Upper lobe of left lung (tissue), 6 donors: ENCODE results near the gene ZW10. TPM values are rescaled to one million over a fixed set of nuclear protein-coding genes. Genes with fewer than 3 reads are reported as not detected.
"Not testable (repeated sequence)": the region's sequence is repeated elsewhere in the genome, so short reads cannot be mapped to it uniquely, and the experiment has no call there.

Source experiments
- ATAC-seq, 2 donors: fragments of 200-7000 bp; cut with Tn5 transposase; one replicate each; pipeline ENCODE4 v1.9.1; 2022; ENCODE audit warnings: mild to moderate bottlenecking in 2 of 2, moderate library complexity in 2 of 2; ENCODE audit not compliant: low FRiP score in 2 of 2
- DNase-seq, 2 donors: peaks; one replicate each; pipeline ENCODE4 v3.0.0-alpha.2; 2019 to 2020
- H3K27ac ChIP-seq, 4 donors: fragments of 200-600 bp; sonication (generic); one replicate each; pipeline ENCODE4 v1.5.1; 2016 to 2019
- H3K27me3 ChIP-seq, 4 donors: fragments of 200-600 bp; sonication (generic); one replicate each; pipeline ENCODE4 v1.5.1; 2017 to 2019
- H3K36me3 ChIP-seq, 4 donors: fragments of 200-600 bp; sonication (generic); one replicate each; pipeline ENCODE4 v1.5.1; 2016 to 2019
- H3K4me1 ChIP-seq, 4 donors: fragments of 200-600 bp; sonication (generic); one replicate each; pipeline ENCODE4 v1.5.1; 2018 to 2019
- H3K4me3 ChIP-seq, 4 donors: fragments of 200-600 bp; sonication (generic); one replicate each; pipeline ENCODE4 v1.5.1; 2017 to 2019; ENCODE audit warnings: mild to moderate bottlenecking in 2 of 4, moderate library complexity in 1 of 4
- H3K9me3 ChIP-seq, 4 donors: fragments of 200-600 bp; sonication (generic); one replicate each; pipeline ENCODE4 v1.5.1; 2018 to 2019
- EP300 ChIP-seq, 4 donors: sonication (generic); formaldehyde crosslinking; IDR thresholded peaks; one replicate each; pipeline ENCODE4 v1.5.1; 2017; ENCODE audit warnings: antibody characterized with exemption in 4 of 4, control low read depth in 2 of 4
- POLR2A ChIP-seq, 4 donors: fragments of 450-650 bp; IDR thresholded peaks; one replicate each; pipeline ENCODE4 v1.5.1; 2016 to 2017; ENCODE audit warnings: antibody characterized with exemption in 4 of 4, mild to moderate bottlenecking in 2 of 4
- POLR2AphosphoS5 ChIP-seq, 2 donors: sonication (generic); formaldehyde crosslinking; IDR thresholded peaks; one replicate each; pipeline ENCODE4 v1.5.1; 2017; ENCODE audit warnings: antibody characterized with exemption in 2 of 2
- WGBS, 2 donors: methylation state at CpG; one replicate each; pipeline ENCODE4 v1.1.5; 2017 to 2018; 5-methylcytosine and 5-hydroxymethylcytosine counted together
- total RNA-seq, 6 donors: library from RNA; depleted of rRNA in 4 of 6; stranded (reverse); fragments of >200 nt in 4 of 6; gene quantifications; one replicate each; pipeline versions ENCODE4 v1.1.0 to v1.2.1, GENCODE V29; 2016 to 2021
- TF ChIP-seq, protein P1 (sequence below), 6 experiments: fragments of 450-650 bp in 4 of 6; fragments of 200-600 bp in 2 of 6; sonication (generic) in 2 of 6; IDR thresholded peaks; one replicate each; pipeline ENCODE4 v1.5.1; 2016 to 2019; ENCODE audit warnings: antibody characterized with exemption in 6 of 6
- donor health status: DM: no; HTN: no; CAD: no; lungs with moderate emphysema.
- donor health status: DM: no; HTN: yes; CAD: no; lungs with severe emphysema.

The ZW10 gene
- total RNA-seq, 6 donors from 2014 or later, result 6.7 to 13.8 (median 9.8) TPM

DNA sequence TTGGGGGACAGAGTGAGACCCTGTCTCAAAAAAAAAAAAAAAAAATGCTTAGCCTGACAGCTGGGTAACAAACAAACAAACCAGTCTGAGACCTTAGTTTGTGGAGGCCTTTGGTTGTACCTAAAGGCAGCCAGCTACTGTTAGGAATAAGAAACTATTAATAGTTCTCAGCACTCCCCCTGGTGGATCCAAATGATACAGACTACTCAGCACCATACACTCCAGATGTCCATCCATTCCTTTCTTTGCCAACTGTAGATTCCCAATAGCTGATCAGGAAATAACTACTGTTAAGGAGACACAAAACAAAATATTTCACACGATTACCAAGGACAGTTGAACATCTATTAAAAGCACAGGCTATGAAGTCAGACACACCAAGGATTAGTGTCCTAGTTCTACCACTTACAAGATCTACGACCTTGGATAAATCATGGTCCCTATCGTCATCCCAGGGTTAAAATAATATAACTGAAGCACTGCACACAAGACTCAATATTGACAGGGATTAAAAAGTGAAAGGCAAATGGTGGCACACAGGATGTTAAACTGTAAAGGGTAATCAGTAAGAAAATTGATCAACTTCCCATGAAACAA is 23.3 kb upstream of the ZW10 start:
- Histone ChIP-seq H3K27me3 (no peaks in the 10 kb centered on the region), H3K4me3 (no peak overlapping the region), H3K27ac (no peak overlapping the region), H3K36me3 (peaks cover 3 to 27% (median 14%) of the 10 kb centered on the region in 4 donors), H3K9me3 (no peaks in the 10 kb centered on the region), H3K4me1 (no peaks in the 10 kb centered on the region)
- DNase-seq, result no peak
- no peak for TF ChIP-seq POLR2AphosphoS5 (IDR thresholded peaks at IDR 0.05)
- TF ChIP-seq, protein P1, sequence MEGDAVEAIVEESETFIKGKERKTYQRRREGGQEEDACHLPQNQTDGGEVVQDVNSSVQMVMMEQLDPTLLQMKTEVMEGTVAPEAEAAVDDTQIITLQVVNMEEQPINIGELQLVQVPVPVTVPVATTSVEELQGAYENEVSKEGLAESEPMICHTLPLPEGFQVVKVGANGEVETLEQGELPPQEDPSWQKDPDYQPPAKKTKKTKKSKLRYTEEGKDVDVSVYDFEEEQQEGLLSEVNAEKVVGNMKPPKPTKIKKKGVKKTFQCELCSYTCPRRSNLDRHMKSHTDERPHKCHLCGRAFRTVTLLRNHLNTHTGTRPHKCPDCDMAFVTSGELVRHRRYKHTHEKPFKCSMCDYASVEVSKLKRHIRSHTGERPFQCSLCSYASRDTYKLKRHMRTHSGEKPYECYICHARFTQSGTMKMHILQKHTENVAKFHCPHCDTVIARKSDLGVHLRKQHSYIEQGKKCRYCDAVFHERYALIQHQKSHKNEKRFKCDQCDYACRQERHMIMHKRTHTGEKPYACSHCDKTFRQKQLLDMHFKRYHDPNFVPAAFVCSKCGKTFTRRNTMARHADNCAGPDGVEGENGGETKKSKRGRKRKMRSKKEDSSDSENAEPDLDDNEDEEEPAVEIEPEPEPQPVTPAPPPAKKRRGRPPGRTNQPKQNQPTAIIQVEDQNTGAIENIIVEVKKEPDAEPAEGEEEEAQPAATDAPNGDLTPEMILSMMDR (IDR thresholded peaks at IDR 0.05), result peak; percentile 32 to 57 (median 44)
- 69 to 74% methylated on average over 3 of the region's 3 CpGs for WGBS, 2 donors
- peak; percentile 71 to 79 for ATAC-seq

DNA sequence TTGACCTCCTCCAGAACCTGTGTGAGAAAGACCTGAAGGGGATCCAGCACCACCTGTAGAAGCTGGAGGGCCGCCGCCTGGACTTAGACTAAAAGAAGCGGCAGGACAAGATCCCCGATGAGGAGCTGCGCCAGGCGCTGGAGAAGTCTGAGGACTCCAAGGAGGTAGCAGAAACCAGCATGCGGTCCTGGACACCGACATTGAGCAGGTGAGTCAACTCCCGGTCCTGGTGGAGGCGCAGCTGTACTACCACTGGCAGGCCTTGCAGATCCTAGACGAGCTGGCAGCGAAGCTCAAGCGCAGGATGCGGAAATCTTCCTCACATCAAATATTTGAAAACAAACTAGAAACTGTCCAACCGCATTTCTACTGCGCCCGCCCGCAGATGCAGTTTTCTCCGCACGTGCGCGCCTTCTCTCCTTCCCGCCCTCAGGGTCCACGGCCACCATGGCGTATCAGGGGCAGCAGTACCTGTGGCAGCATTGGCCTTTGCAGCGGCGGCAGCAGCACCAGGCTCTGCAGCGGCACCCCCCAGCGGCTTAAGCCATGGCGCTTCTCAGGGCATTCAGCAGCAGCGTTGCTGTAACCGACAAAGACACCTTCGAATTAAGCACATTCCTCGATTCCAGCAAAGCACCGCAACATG is 16.3 kb upstream of the ZW10 start:
- no peak overlapping the region for H3K4me3 ChIP-seq
- H3K9me3 ChIP-seq, result no peaks in the 10 kb centered on the region
- DNase-seq (peak in 1 of 2 donors; percentile 61), ATAC-seq (no peak)
- H3K27me3 ChIP-seq, result no peaks in the 10 kb centered on the region
- WGBS, 2 donors, result 77 to 93% methylated on average over 35 of the region's 35 CpGs
- no peak for TF ChIP-seq EP300 (IDR thresholded peaks at IDR 0.05)
- TF ChIP-seq, protein P1 (IDR thresholded peaks at IDR 0.05), result no peak
- TF ChIP-seq POLR2AphosphoS5 (IDR thresholded peaks at IDR 0.05), result no peak
- no peak for TF ChIP-seq POLR2A (IDR thresholded peaks at IDR 0.05)
- H3K27ac ChIP-seq, result no peak overlapping the region
- H3K4me1 ChIP-seq, result no peaks in the 10 kb centered on the region
- no peaks in the 10 kb centered on the region for H3K36me3 ChIP-seq

DNA sequence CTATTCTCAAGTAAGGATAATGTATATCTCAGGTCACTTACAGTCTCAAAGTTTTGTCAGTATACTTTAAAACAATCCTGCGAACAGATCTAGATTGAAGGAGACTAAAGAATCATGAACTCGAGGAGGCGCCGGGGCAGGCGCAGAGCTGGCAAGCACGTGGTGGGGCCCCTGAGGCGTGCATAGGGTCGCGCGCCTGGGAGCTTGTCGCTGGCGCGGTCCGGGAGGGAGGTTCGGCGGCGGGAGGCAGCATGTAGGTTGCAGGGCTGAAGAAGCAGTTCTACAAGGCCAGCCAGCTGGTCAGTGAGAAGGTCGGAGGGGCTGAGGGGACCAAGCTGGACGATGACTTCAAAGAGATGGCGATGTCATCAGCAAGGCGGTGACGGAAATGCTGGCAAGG is 15.5 kb upstream of the ZW10 start:
- DNase-seq, result peak in 1 of 2 donors; percentile 79
- not testable (repeated sequence) for H3K36me3 ChIP-seq, H3K4me1 ChIP-seq, ATAC-seq, H3K9me3 ChIP-seq, H3K27me3 ChIP-seq, H3K27ac ChIP-seq, H3K4me3 ChIP-seq
- WGBS, 2 donors, result 73 to 90% methylated on average over 22 of the region's 22 CpGs

DNA sequence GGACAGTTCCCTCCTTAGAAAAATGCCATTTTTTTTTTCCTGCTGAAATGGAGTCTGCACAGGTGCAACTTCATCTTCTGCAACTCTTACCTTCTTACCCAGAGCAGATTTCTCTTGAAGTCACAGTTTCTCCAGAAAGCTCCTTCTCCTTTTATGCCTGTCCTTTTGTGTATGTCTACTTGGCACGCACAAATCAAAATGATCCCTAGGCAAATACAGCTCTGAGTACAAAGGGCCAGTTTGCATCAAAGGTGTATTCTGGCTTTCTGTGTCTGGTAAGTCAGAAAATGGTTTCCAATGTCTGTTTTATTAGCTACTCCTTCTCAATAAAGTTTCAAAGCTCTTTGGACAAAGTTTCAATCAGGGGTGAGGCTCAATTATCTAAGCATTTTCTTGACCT is 8.6 kb upstream of the ZW10 start:
- DNase-seq (no peak), ATAC-seq (no peak)
- WGBS, 2 donors, result 84 to 88% methylated on average over 1 of the region's 1 CpG
- no peaks in the 10 kb centered on the region for H3K36me3 ChIP-seq
- no peaks in the 10 kb centered on the region for H3K9me3 ChIP-seq
- no peak overlapping the region for H3K27ac ChIP-seq
- no peaks in the 10 kb centered on the region for H3K27me3 ChIP-seq
- H3K4me3 ChIP-seq, result no peak overlapping the region
- TF ChIP-seq EP300 (IDR thresholded peaks at IDR 0.05), result no peak
- TF ChIP-seq, protein P1 (IDR thresholded peaks at IDR 0.05), result no peak
- no peak for TF ChIP-seq POLR2A (IDR thresholded peaks at IDR 0.05)
- no peak for TF ChIP-seq POLR2AphosphoS5 (IDR thresholded peaks at IDR 0.05)
- H3K4me1 ChIP-seq, result peaks cover 0 to 8% (median 0%) of the 10 kb centered on the region in 4 donors

DNA sequence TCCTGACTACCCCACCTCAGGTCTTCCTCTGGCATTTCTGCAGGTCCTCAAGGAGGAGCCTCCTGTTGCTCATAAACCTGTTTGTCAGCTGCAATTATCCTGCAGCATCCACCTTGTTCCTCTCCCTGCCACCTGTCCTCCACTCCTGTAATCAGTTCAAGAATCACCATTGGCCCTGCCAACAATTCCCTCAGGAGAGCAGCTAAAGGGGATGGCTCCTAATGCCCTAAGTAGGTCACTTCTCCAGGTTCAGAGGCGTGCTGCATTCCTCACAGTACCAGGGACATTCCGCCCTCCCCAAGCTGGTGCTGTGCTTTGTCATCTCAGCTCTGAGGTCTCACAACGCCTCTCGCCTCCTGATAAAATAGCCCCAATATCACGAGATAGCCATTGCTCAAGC is 8.2 kb upstream of the ZW10 start:
- H3K36me3 ChIP-seq, result no peaks in the 10 kb centered on the region
- DNase-seq (no peak), ATAC-seq (peak in 1 of 2 donors; percentile 21)
- no peak overlapping the region for H3K4me3 ChIP-seq
- no peak overlapping the region for H3K27ac ChIP-seq
- peaks cover 0 to 8% (median 0%) of the 10 kb centered on the region in 4 donors for H3K4me1 ChIP-seq
- no peaks in the 10 kb centered on the region for H3K9me3 ChIP-seq
- 65 to 79% methylated on average over 5 of the region's 5 CpGs for WGBS, 2 donors
- H3K27me3 ChIP-seq, result no peaks in the 10 kb centered on the region
- TF ChIP-seq POLR2A (IDR thresholded peaks at IDR 0.05) (no peak), POLR2AphosphoS5 (IDR thresholded peaks at IDR 0.05) (no peak), EP300 (IDR thresholded peaks at IDR 0.05) (no peak)
- TF ChIP-seq, protein P1 (IDR thresholded peaks at IDR 0.05), result no peak
